PC-3 (cell line): Measurements from ENCODE around the gene TBC1D21.

Source experiments
- CTCF ChIP-seq: fragments of 300-600 bp; sonication (generic); conservative IDR thresholded peaks from 2 replicates; pipeline ENCODE4 v1.5.1; 2017; ENCODE audit warnings: antibody characterized with exemption, low read depth, mild to moderate bottlenecking, low read length
- EZH2 ChIP-seq: fragments of 300-600 bp; sonication (generic); IDR thresholded peaks from one replicate; pipeline ENCODE4 v1.6.1; 2017; ENCODE audit warnings: antibody characterized with exemption, mild to moderate bottlenecking, low read length; ENCODE audit not compliant: unreplicated experiment

- no peak for TF ChIP-seq EZH2
- TF ChIP-seq CTCF, result no peak
These were observed 23.1 kb upstream of the TBC1D21 start for GRCh38 chr15:73850228-73850627.
